ES-I3 (cell line): Measurements from ENCODE around the gene HMHB1.

ENCODE experiments used
- H3K36me3 ChIP-seq: 2 replicates; pipeline ENCODE4 v1.6.1; 2013; ENCODE audit warnings: mild to moderate bottlenecking, low read length, control low read depth, moderate library complexity; ENCODE audit not compliant: insufficient read depth
- H3K4me1 ChIP-seq: 2 replicates; pipeline ENCODE4 v1.6.1; 2013; ENCODE audit warnings: mild to moderate bottlenecking, control low read depth, low read length; ENCODE audit not compliant: insufficient read depth
- H3K9ac ChIP-seq: 2 replicates; pipeline ENCODE4 v1.6.1; 2013; ENCODE audit warnings: low read depth, mild to moderate bottlenecking, low read length, moderate library complexity
- H3K9me3 ChIP-seq: 2 replicates; pipeline ENCODE4 v1.6.1; 2013; ENCODE audit warnings: mild to moderate bottlenecking, low read length, moderate library complexity; ENCODE audit not compliant: control insufficient read depth, insufficient read depth

HMHB1 gene

DNA sequence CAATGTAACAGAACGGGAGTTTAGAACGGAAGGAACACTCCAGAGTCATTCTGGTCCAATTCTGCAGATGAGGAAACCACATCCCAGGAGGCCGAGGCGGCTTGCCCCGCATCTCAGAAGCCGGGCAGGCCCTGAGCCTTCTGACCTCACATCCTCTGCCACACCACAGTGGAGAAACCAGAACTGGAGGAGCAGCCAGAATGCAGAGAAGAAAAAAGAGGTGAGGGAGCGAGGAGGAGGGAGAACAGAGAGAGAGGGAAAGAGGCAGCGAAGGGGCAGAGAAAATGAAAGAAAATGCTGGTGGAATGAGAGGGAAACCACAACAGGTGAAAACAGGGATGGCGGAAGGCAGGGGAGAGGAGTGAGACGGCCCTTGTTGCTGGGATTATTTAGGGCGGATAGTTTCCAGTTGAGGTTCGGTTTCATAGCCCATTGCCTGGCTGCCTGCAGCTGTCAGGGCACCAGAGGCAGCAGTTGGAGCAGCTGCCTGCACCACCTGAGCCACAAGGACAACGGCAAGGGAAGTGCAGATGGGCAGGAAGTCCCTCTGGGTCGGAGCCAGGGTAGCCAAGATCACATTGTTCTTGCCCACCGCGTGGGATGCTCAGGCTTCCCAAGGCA lies at the start of gene HMHB1:
HMHB1 (plus strand) TSS at position 77 of the 621 bp plus-strand sequence.
- Histone ChIP-seq H3K4me1 (no peaks in the 10 kb centered on the region), H3K36me3 (no peaks in the 10 kb centered on the region), H3K9me3 (no peaks in the 10 kb centered on the region), H3K9ac (no peak within 1 kb of the TSS)

DNA sequence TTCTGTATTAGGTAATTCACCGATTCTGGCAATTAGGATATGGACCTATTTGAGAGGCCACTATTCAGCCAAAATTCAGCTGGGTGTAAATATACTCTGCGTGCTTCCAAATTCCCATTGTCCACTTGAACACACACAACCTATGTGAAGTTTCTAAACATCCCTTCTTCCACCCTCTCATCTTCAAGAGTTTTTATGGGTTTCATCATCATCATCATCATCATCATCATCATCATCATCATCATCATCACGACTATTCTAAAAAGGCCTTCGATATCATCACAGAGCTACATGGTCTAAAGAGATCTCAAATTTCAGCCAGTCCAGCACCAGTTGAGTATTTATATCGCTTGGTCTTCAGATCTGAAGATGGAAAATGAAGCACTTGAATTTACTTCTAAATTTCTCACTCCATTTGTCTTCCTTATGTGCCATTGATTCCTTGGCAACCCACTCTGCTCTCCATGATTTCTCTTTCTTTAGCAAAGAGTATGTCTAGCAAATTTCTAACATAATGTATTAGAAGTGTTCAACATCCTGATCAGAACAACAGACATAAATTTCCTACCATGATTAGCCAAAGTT lies 49.2 kb upstream of the HMHB1 start:
- Histone ChIP-seq H3K36me3 (no peaks in the 10 kb centered on the region), H3K9ac (no peak overlapping the region), H3K4me1 (no peaks in the 10 kb centered on the region), H3K9me3 (no peaks in the 10 kb centered on the region)

GRCh38 chr5:143767162-143767561 lies 44.8 kb upstream of the HMHB1 start:
- Histone ChIP-seq H3K9ac (no peak overlapping the region), H3K9me3 (no peaks in the 10 kb centered on the region), H3K4me1 (no peaks in the 10 kb centered on the region; the same call in 1 of the 2 replicates), H3K36me3 (no peaks in the 10 kb centered on the region)

DNA sequence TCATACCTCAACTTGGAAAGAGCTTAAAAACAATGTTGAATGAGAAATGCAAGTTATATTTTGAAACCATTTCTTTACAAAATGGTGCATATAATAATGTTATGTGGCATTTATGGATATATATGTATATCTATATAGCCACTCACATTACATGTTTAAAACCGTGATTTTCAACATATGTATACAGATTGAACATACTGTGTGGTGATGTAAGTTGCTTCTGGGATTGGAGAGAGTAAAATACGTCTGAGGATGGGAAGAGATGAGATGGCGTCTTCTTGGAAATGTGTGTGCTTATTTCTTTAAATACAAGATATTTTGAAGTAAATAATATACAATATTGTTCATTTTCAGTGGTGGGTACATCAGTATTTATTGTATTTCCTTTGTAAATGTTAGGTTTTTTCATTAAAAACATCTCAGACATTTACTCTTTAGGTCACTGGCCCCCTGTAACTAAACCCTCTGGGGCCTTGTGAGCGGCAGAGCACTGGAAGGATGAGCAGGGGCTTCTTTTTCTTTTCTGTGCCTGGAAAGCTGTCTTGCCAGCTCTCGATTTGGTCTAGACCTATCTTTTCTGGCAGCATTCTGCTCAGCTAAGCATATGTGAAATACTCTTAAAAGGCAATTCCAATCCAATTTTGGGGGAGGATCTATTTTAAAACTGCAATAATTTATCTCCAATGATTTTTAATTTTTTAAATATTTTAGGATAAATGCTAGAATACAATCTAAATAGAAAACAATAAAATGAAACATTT lies 42.8 kb upstream of the HMHB1 start:
- no peaks in the 10 kb centered on the region for H3K9me3 ChIP-seq
- no peaks in the 10 kb centered on the region; the same call in 1 of the 2 replicates for H3K4me1 ChIP-seq
- no peak overlapping the region for H3K9ac ChIP-seq
- H3K36me3 ChIP-seq: no peaks in the 10 kb centered on the region

GRCh38 chr5:143770450-143770849 lies 41.5 kb upstream of the HMHB1 start:
- no peaks in the 10 kb centered on the region; the same call in 1 of the 2 replicates for H3K4me1 ChIP-seq
- H3K9ac ChIP-seq: no peak overlapping the region
- H3K9me3 ChIP-seq: no peaks in the 10 kb centered on the region
- H3K36me3 ChIP-seq: no peaks in the 10 kb centered on the region

GRCh38 chr5:143771189-143771588 lies 40.8 kb upstream of the HMHB1 start:
- Histone ChIP-seq H3K36me3 (no peaks in the 10 kb centered on the region), H3K9ac (no peak overlapping the region), H3K9me3 (no peaks in the 10 kb centered on the region), H3K4me1 (no peaks in the 10 kb centered on the region; the same call in 1 of the 2 replicates)

GRCh38 chr5:143771602-143772001 lies 40.4 kb upstream of the HMHB1 start:
- Histone ChIP-seq H3K9me3 (no peaks in the 10 kb centered on the region), H3K4me1 (no peaks in the 10 kb centered on the region; the same call in 1 of the 2 replicates), H3K9ac (no peak overlapping the region), H3K36me3 (no peaks in the 10 kb centered on the region)

- H3K9me3 ChIP-seq: no peaks in the 10 kb centered on the region
- H3K36me3 ChIP-seq: no peaks in the 10 kb centered on the region
- no peaks in the 10 kb centered on the region; the same call in 1 of the 2 replicates for H3K4me1 ChIP-seq
- no peak overlapping the region for H3K9ac ChIP-seq
Measured at GRCh38 chr5:143772621-143773020, 39.3 kb upstream of the HMHB1 start.

DNA sequence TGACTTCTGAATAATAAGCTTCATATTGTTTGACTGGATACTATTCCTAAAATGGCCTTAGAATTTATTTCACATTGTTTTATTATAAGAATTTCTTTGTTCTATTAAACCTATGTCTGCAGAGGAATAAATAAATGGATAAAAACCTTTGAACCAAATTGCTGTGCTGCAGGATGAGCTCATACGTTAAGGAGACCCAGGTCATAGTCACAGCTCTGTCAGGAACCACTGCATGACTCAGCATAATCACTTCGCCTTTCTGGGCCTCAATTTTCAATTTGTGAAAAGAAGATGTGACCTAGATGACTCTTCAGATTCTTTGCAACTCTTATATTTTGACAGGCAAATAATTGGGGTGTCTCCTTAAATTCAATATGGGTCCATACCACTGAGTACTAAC lies 36.7 kb upstream of the HMHB1 start:
- H3K36me3 ChIP-seq: no peaks in the 10 kb centered on the region
- H3K9ac ChIP-seq: no peak overlapping the region
- no peaks in the 10 kb centered on the region for H3K9me3 ChIP-seq
- H3K4me1 ChIP-seq: no peaks in the 10 kb centered on the region; the same call in 1 of the 2 replicates

DNA sequence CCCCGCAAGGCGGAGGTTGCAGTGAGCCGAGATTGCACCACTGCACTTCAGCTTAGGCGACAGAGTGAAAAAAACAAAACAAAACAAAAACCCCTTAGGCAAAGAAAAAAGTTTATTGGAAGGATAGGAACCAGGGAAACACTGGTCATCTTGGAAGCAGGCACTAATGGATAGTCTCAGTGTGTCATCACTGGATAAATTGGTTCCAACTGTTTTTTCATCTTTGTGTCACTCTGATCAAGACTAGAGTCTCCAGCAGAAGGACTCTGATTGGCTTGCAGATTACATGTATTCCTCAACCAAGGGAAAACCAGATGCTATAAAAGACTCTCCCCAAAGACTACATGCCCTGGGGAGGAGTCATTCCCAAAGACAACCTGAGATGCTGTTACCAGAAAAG lies 35.0 kb upstream of the HMHB1 start:
- Histone ChIP-seq H3K4me1 (peaks cover 1% of the 10 kb centered on the region; the same call in 1 of the 2 replicates), H3K9ac (no peak overlapping the region), H3K36me3 (no peaks in the 10 kb centered on the region), H3K9me3 (no peaks in the 10 kb centered on the region)

- Histone ChIP-seq H3K9ac (no peak overlapping the region), H3K36me3 (no peaks in the 10 kb centered on the region), H3K4me1 (peaks cover 17% of the 10 kb centered on the region), H3K9me3 (no peaks in the 10 kb centered on the region)
Measured at GRCh38 chr5:143779506-143779905, 32.5 kb upstream of the HMHB1 start.

DNA sequence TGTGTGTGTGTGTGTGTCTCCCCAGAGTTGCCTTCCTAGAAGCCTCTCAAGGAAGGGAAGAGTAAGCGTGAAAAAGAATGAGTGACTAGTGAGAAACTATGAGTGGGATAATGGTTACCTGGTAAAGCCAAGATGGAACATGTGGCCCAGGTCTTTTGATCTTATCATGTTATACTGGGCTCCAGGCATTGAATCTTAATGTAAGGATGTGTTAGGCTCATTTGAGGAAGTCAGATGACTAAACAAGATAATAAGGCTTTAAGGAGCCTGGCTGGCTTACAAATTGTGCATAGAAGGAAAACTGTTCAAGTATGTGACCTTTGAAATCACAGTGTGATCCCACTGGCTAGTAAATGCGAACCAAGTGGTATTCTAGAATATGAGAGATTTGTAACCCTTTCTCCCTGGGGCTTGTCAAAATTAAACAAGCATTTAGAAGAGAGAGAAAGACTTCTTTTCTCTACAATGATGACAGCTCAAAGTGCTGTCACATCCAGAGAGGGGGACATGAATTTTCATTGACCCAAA lies 29.9 kb upstream of the HMHB1 start:
- Histone ChIP-seq H3K4me1 (peaks cover 17% of the 10 kb centered on the region), H3K36me3 (no peaks in the 10 kb centered on the region), H3K9ac (no peak overlapping the region), H3K9me3 (no peaks in the 10 kb centered on the region)

GRCh38 chr5:143782588-143783386 lies 29.2 kb upstream of the HMHB1 start:
- Histone ChIP-seq H3K9ac (no peak overlapping the region), H3K36me3 (no peaks in the 10 kb centered on the region), H3K4me1 (peaks cover 17% of the 10 kb centered on the region), H3K9me3 (no peaks in the 10 kb centered on the region)

DNA sequence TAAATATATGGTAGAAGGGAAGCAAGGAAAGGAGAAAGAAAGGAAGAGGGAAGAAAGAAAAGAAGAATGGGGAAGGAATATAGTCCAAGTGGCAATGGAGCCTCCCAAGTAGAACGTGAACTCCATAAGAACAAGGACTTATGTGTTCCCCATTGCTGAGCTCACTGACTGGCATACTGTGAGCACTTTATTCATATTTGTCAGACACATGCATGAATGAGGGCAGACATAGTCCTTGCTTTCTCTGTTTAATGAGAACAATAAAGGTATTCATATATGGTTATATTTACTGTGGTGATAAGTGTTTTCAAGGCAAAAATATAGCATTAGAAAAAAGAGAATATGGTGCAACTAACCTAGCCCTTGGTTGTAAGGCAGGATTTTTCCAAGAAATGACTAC lies 23.6 kb upstream of the HMHB1 start:
- no peak overlapping the region for H3K9ac ChIP-seq
- H3K4me1 ChIP-seq: peaks cover 6% of the 10 kb centered on the region
- no peaks in the 10 kb centered on the region for H3K36me3 ChIP-seq
- H3K9me3 ChIP-seq: no peaks in the 10 kb centered on the region
